HepG2 (cell line): ENCODE data around the gene PALMD. TPM values are rescaled to one million over a fixed set of nuclear protein-coding genes. Genes with fewer than 3 reads are reported as not detected.

Experiments used
- ATAC-seq: fragments of 200-7000 bp; cut with Tn5 transposase; 3 replicates; pipeline ENCODE4 v1.9.1; 2020; ENCODE audit warnings: mild to moderate bottlenecking, moderate library complexity
- BruUV-seq: library from RNA; stranded (reverse); fragments of 400-500 nt; replicated peaks from 2 replicates; lab custom pipeline; 2021; lab: Mats Ljungman, UMichigan
- CTCF ChIA-PET: fragments of 300-600 bp; formaldehyde crosslinking; extraction: SDS; loops from one replicate; lab custom pipeline; 2021; ENCODE audit warnings: low total read pairs, inconsistent platforms, low intra/inter-chr PET ratio; lab: Yijun Ruan, JAX
- POLR2A ChIA-PET: fragments of 350-600 bp; sonication (Branson Sonifier 250); formaldehyde crosslinking; loops from one replicate; lab custom pipeline; 2020; ENCODE audit warnings: antibody characterized with exemption, inconsistent platforms; lab: Yijun Ruan, JAX
- DNase-seq: peaks from one replicate; pipeline ENCODE4 v3.0.0-alpha.2; 2015; ENCODE audit warnings: low spot score
- FAIRE-seq: peaks from 3 replicates; lab custom pipeline; 2011; peaks lifted over from hg19 to GRCh38; lab: Jason Lieb, UNC
- H2AFZ ChIP-seq: one replicate; pipeline ENCODE4 v1.6.1; 2011; ENCODE audit warnings: low read length, inconsistent platforms
- H3K27ac ChIP-seq: fragments of 300-600 bp; 3 replicates; pipeline ENCODE4 v1.8.0; 2011; ENCODE audit warnings: mixed run types, mild to moderate bottlenecking, mixed read lengths, low read length, inconsistent platforms; ENCODE audit not compliant: insufficient read depth; ENCODE audit errors: extremely low read length
- H3K27me3 ChIP-seq, 2 experiments: fragments of 200-600 bp in 1 of 2; 2 replicates in 1 of 2; 3 replicates in 1 of 2; pipeline versions ENCODE4 v1.6.0 to v1.8.0; 2011; ENCODE audit warnings: low read length in 2 of 2, mild to moderate bottlenecking in 2 of 2, moderate library complexity in 2 of 2, inconsistent platforms in 1 of 2; ENCODE audit not compliant: insufficient read depth in 2 of 2, control insufficient read depth in 1 of 2
- H3K36me3 ChIP-seq, 2 experiments: fragments of 200-600 bp in 1 of 2; replicated peaks in 1 of 2; 2 replicates in 1 of 2; 3 replicates in 1 of 2; pipeline versions ENCODE4 v1.5.1 to v1.8.0; 2011; ENCODE audit warnings: low read length in 2 of 2, inconsistent platforms in 1 of 2; ENCODE audit not compliant: insufficient read depth in 2 of 2, control insufficient read depth in 1 of 2
- H3K4me1 ChIP-seq: 2 replicates; pipeline ENCODE4 v1.5.1; 2012; ENCODE audit warnings: low read length, inconsistent platforms; ENCODE audit not compliant: insufficient read depth
- H3K4me2 ChIP-seq: 2 replicates; pipeline ENCODE4 v1.6.0; 2011; ENCODE audit warnings: low read depth, low read length, inconsistent platforms
- H3K4me3 ChIP-seq, 3 experiments: fragments of 200-600 bp in 1 of 3; sonication (generic), shearing (Covaris generic) in 1 of 3; replicated peaks in 1 of 3; 2 replicates each; pipeline ENCODE4 v1.5.1; 2011 to 2016; ENCODE audit warnings: low read length in 3 of 3, inconsistent platforms in 2 of 3, low read depth in 2 of 3, mild to moderate bottlenecking in 2 of 3, control low read depth in 1 of 3, mixed read lengths in 1 of 3; ENCODE audit not compliant: insufficient read depth in 1 of 3
- H3K79me2 ChIP-seq: one replicate; pipeline ENCODE4 v1.6.1; 2011; ENCODE audit warnings: low read length, inconsistent platforms; ENCODE audit not compliant: insufficient read depth
- H3K9ac ChIP-seq: 2 replicates; pipeline ENCODE4 v1.6.0; 2011; ENCODE audit warnings: mild to moderate bottlenecking, low read depth, low read length, inconsistent platforms; ENCODE audit not compliant: insufficient read depth
- H3K9me3 ChIP-seq: 2 replicates; pipeline ENCODE4 v1.5.1; 2012; ENCODE audit warnings: mild to moderate bottlenecking, low read length
- H4K20me1 ChIP-seq: 2 replicates; pipeline ENCODE4 v1.6.0; 2011; ENCODE audit warnings: inconsistent platforms, mild to moderate bottlenecking, low read length, moderate library complexity; ENCODE audit not compliant: insufficient read depth
- AKAP8 ChIP-seq: sonication (generic); formaldehyde crosslinking; IDR thresholded peaks from 2 replicates; pipeline ENCODE4 v1.5.1; 2020; ENCODE audit warnings: mild to moderate bottlenecking, missing genetic modification reagents
- DR1 ChIP-seq: sonication (generic); formaldehyde crosslinking; IDR thresholded peaks from 2 replicates; pipeline ENCODE4 v1.8.0; 2021; ENCODE audit warnings: mild to moderate bottlenecking, missing genetic modification reagents, inconsistent platforms
- GPN1 ChIP-seq: sonication (generic); formaldehyde crosslinking; IDR thresholded peaks from 2 replicates; pipeline ENCODE4 v1.5.1; 2020; ENCODE audit warnings: missing genetic modification reagents, borderline replicate concordance
- HBP1 ChIP-seq: IDR thresholded peaks from 2 replicates; pipeline ENCODE4 v1.6.1; 2016; ENCODE audit warnings: low read depth, control low read depth
- HIC2 ChIP-seq: sonication (generic); formaldehyde crosslinking; IDR thresholded peaks from 2 replicates; pipeline ENCODE4 v1.9.0; 2022; ENCODE audit warnings: low read depth, missing genetic modification reagents
- KAT2B ChIP-seq: fragments of 150-350 bp; IDR thresholded peaks from 2 replicates; pipeline ENCODE4 v1.6.1; 2014; ENCODE audit warnings: low read depth, low read length, borderline replicate concordance
- RFX5 ChIP-seq: IDR thresholded peaks from 2 replicates; pipeline ENCODE4 v1.6.1; 2011; ENCODE audit warnings: low read depth, low read length, improper control_type of control experiment
- SNAPC2 ChIP-seq: sonication (generic); formaldehyde crosslinking; IDR thresholded peaks from 2 replicates; pipeline ENCODE4 v1.8.1; 2022; ENCODE audit warnings: mild to moderate bottlenecking, missing genetic modification reagents
- ZNF33A ChIP-seq: sonication (generic); formaldehyde crosslinking; IDR thresholded peaks from 2 replicates; pipeline ENCODE4 v1.5.1; 2020; ENCODE audit warnings: missing genetic modification reagents, mild to moderate bottlenecking, moderate library complexity, borderline replicate concordance
- ZNF430 ChIP-seq: sonication (generic); formaldehyde crosslinking; IDR thresholded peaks from 2 replicates; pipeline ENCODE4 v1.9.0; 2021; ENCODE audit warnings: mild to moderate bottlenecking, missing genetic modification reagents
- ZNF557 ChIP-seq: sonication (generic); formaldehyde crosslinking; IDR thresholded peaks from 2 replicates; pipeline ENCODE4 v1.4.0; 2020; ENCODE audit warnings: missing genetic modification reagents
- ZNF639 ChIP-seq: conservative IDR thresholded peaks from 2 replicates; pipeline ENCODE4 v1.6.1; 2018; ENCODE audit warnings: missing genetic modification reagents
- WGBS: methylation state at CpG from one replicate; pipeline ENCODE4 v1.1.6; 2017; ENCODE audit warnings: low lambda C conversion rate; 5-methylcytosine and 5-hydroxymethylcytosine counted together
- in situ Hi-C: cut with HindIII; loops from 2 replicates; pipeline ENCODE4 v1.10.0; 2017; ENCODE audit warnings: low pct_unique_long_range_greater_than_20kb; ENCODE audit not compliant: extremely low pct_ligation_motif_present
- intact Hi-C: fragments of 100-400 bp; cut with micrococcal nuclease; formaldehyde crosslinking; loops from one replicate; pipeline ENCODE4 v1.10.0; 2022; ENCODE audit not compliant: unreplicated experiment
- polyA plus RNA-seq, 8 experiments: library from polyadenylated mRNA; depleted of rRNA in 3 of 8; stranded (reverse) in 7 of 8; unstranded in 1 of 8; fragments of >200 nt; fragmentation: Illumina TruSeq in 4 of 8; extraction: Trizol in 4 of 8; gene quantifications; 2 replicates each; pipeline versions ENCODE4 v1.2.1 to v1.2.3, GENCODE V29; 2011 to 2016; ENCODE audit warnings: low read depth in 4 of 8, missing spikeins in 1 of 8, mixed read lengths in 1 of 8; ENCODE audit not compliant: insufficient read depth in 1 of 8
- total RNA-seq, 5 experiments: library from RNA; depleted of rRNA; stranded (reverse); fragments of >200 nt; fragmentation: Illumina TruSeq; extraction: Trizol; gene quantifications; 2 replicates each; pipeline ENCODE4 v1.2.3, GENCODE V29; 2016; ENCODE audit warnings: low read depth in 1 of 5
- TF ChIP-seq, protein P1 (sequence below): sonication (generic); formaldehyde crosslinking; IDR thresholded peaks from 2 replicates; pipeline ENCODE4 v1.4.0; 2020; ENCODE audit warnings: mild to moderate bottlenecking, missing genetic modification reagents
- TF ChIP-seq, protein P2 (sequence below): sonication (generic); formaldehyde crosslinking; IDR thresholded peaks from 2 replicates; pipeline ENCODE4 v1.4.0; 2020; ENCODE audit warnings: missing genetic modification reagents

PALMD gene
- total and polyA plus RNA-seq, 2 of the 13 experiments (the other 11 are each of a cell fraction or from before 2014, with no cell fraction given), result 5.5 to 31.1 TPM

DNA sequence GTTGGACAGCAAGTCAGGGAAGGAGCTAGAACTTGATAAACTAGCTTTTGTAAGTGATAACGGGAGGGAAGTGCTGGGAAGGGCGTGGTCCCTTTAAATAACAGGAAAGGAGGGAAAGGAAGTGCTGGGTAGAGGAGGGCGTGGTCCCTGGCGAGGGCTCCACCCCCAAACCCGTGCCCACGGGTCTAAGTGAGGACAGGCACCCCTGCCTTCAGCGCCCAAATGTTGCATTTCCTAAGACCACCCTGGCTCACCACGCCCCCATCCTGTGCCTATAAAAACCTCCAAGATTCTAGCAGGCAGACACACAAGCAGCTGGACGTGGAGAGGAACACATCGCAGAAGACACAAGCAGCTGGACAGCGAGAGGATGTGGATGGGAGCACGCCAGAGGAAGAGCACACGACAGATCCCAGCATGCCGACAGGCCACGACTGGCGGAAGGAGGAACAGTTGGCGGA, 58.5 kb downstream of the PALMD start:
- ATAC-seq (no peak), FAIRE-seq (no peak), DNase-seq (no peak)
- H3K4me2 ChIP-seq, result no peak overlapping the region
- H3K36me3 ChIP-seq, result peaks cover 0 to 4% of the 10 kb centered on the region in 2 experiments; a peak in 2 of 5 replicates
- no peaks in the 10 kb centered on the region for H3K79me2 ChIP-seq
- H2AFZ ChIP-seq, result no peak overlapping the region
- no peak overlapping the region for H3K27ac ChIP-seq
- ChIA-PET POLR2A (no interaction called here), CTCF (no interaction called here)
- H3K9ac ChIP-seq, result no peak overlapping the region
- H3K9me3 ChIP-seq, result no peaks in the 10 kb centered on the region
- WGBS, result 91% methylated on average over 15 of the region's 17 CpGs
- no peak overlapping the region for H3K4me3 ChIP-seq
- in situ Hi-C loops (loop anchor here (10.0 to 25.0 kb wide), 3 partner anchors 380 to 717 kb away; no protein-coding TSS in a partner anchor), intact Hi-C loops (no loop called here)
- TF ChIP-seq, protein P1, sequence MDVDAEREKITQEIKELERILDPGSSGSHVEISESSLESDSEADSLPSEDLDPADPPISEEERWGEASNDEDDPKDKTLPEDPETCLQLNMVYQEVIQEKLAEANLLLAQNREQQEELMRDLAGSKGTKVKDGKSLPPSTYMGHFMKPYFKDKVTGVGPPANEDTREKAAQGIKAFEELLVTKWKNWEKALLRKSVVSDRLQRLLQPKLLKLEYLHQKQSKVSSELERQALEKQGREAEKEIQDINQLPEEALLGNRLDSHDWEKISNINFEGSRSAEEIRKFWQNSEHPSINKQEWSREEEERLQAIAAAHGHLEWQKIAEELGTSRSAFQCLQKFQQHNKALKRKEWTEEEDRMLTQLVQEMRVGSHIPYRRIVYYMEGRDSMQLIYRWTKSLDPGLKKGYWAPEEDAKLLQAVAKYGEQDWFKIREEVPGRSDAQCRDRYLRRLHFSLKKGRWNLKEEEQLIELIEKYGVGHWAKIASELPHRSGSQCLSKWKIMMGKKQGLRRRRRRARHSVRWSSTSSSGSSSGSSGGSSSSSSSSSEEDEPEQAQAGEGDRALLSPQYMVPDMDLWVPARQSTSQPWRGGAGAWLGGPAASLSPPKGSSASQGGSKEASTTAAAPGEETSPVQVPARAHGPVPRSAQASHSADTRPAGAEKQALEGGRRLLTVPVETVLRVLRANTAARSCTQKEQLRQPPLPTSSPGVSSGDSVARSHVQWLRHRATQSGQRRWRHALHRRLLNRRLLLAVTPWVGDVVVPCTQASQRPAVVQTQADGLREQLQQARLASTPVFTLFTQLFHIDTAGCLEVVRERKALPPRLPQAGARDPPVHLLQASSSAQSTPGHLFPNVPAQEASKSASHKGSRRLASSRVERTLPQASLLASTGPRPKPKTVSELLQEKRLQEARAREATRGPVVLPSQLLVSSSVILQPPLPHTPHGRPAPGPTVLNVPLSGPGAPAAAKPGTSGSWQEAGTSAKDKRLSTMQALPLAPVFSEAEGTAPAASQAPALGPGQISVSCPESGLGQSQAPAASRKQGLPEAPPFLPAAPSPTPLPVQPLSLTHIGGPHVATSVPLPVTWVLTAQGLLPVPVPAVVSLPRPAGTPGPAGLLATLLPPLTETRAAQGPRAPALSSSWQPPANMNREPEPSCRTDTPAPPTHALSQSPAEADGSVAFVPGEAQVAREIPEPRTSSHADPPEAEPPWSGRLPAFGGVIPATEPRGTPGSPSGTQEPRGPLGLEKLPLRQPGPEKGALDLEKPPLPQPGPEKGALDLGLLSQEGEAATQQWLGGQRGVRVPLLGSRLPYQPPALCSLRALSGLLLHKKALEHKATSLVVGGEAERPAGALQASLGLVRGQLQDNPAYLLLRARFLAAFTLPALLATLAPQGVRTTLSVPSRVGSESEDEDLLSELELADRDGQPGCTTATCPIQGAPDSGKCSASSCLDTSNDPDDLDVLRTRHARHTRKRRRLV, result no peak
- TF ChIP-seq KAT2B (no peak), RFX5 (no peak), ZNF557 (CRISPR knock-in tag) (no peak), HIC2 (CRISPR knock-in tag) (no peak), SNAPC2 (CRISPR knock-in tag) (no peak), HBP1 (no peak), ZNF639 (no peak), ZNF33A (CRISPR knock-in tag) (no peak), AKAP8 (CRISPR knock-in tag) (no peak), GPN1 (CRISPR knock-in tag) (no peak), DR1 (CRISPR knock-in tag) (no peak), ZNF430 (CRISPR knock-in tag) (no peak)
- TF ChIP-seq, protein P2, sequence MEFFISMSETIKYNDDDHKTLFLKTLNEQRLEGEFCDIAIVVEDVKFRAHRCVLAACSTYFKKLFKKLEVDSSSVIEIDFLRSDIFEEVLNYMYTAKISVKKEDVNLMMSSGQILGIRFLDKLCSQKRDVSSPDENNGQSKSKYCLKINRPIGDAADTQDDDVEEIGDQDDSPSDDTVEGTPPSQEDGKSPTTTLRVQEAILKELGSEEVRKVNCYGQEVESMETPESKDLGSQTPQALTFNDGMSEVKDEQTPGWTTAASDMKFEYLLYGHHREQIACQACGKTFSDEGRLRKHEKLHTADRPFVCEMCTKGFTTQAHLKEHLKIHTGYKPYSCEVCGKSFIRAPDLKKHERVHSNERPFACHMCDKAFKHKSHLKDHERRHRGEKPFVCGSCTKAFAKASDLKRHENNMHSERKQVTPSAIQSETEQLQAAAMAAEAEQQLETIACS, result no peak
- H3K27me3 ChIP-seq, result no peaks in the 10 kb centered on the region
- no peaks in the 10 kb centered on the region for H4K20me1 ChIP-seq
- no TSS peak for BruUV-seq
- no peaks in the 10 kb centered on the region for H3K4me1 ChIP-seq
